ENCODE measurements around the gene TCF12. TPM values are rescaled to one million over a fixed set of nuclear protein-coding genes. Genes with fewer than 3 reads are reported as not detected.

Gene TCF12
- total RNA-seq, 1 experiment from 2014 or later: 76.7 TPM

- no peak for TF ChIP-seq CTCF (conservative IDR thresholded peaks at IDR 0.05)
- H3K27ac ChIP-seq (ENCODE audit: insufficient read length, low read depth, low read length): no peak overlapping the region
Observed at GRCh38 chr15:57095896-57096295, 177.5 kb downstream of the TCF12 start.

More at GRCh38 chr15:57095896-57096295, 177.5 kb downstream of the TCF12 start:
- Mint-ChIP-seq H3K36me3 (ENCODE audit: insufficient read depth in 1 of 3, low read depth in 3 of 3) (peaks cover 0 to 2% (median 0%) of the 10 kb centered on the region in 3 experiments; a peak in 3 of 7 replicates), H3K27ac (0 out of 7 replicates have a peak overlapping the region, but pooled peaks of 1 of the 3 experiments have one; percentile 46), H3K4me3 (no peak overlapping the region), H3K4me1 (peaks cover 12 to 20% of the 10 kb centered on the region in 2 experiments), H3K27me3 (ENCODE audit: low read depth) (no peaks in the 10 kb centered on the region), H3K9me3 (no peaks in the 10 kb centered on the region)
- Histone ChIP-seq H3K23ac (ENCODE audit: insufficient read length, low read depth, low read length) (no peak overlapping the region), H3K4ac (ENCODE audit: low read depth, low read length) (no peak overlapping the region), H3K4me2 (ENCODE audit: insufficient read depth, insufficient read length, low read length) (no peak overlapping the region), H2BK15ac (ENCODE audit: low read depth, low read length) (no peak overlapping the region), H3K56ac (ENCODE audit: insufficient read length, low read depth, low read length) (no peak overlapping the region), H3K14ac (ENCODE audit: insufficient read depth, low read length) (no peak overlapping the region), H3K79me2 (ENCODE audit: insufficient read depth, low read length) (no peaks in the 10 kb centered on the region), H4K91ac (ENCODE audit: insufficient read length, low read depth, low read length) (no peak overlapping the region), H4K8ac (replicated peaks; ENCODE audit: insufficient read length, low read depth, low read length) (no peak overlapping the region), H3T11ph (ENCODE audit: low read length) (no peak overlapping the region), H2BK20ac (ENCODE audit: low read depth, low read length, poor library complexity, severe bottlenecking) (no peak overlapping the region), H3K9me3 (ENCODE audit: control insufficient read depth, low read depth, low read length) (no peaks in the 10 kb centered on the region), H2BK12ac (ENCODE audit: insufficient read length, low read depth, low read length) (no peak overlapping the region), H3K9ac (ENCODE audit: extremely low read depth, insufficient read length, low read length) (no peak overlapping the region), H4K20me1 (ENCODE audit: control insufficient read depth, insufficient read depth, insufficient read length) (no peaks in the 10 kb centered on the region), H2BK120ac (ENCODE audit: low read depth, low read length, poor library complexity, severe bottlenecking) (no peak overlapping the region), H3K79me1 (ENCODE audit: insufficient read depth, low read depth, low read length, poor library complexity, severe bottlenecking) (no peaks in the 10 kb centered on the region), H3K18ac (ENCODE audit: insufficient read length, low read depth, low read length) (no peak overlapping the region), H2AFZ (ENCODE audit: low read length) (no peak overlapping the region), H2AK5ac (ENCODE audit: insufficient read length, low read length) (no peak overlapping the region), H3K4me1 (ENCODE audit: insufficient read depth, low read length) (peaks cover 4% of the 10 kb centered on the region; the same call in 1 of the 2 replicates), H4K5ac (ENCODE audit: insufficient read length, low read depth, low read length) (no peak overlapping the region), H3K27me3 (ENCODE audit: insufficient read depth, low read length) (no peaks in the 10 kb centered on the region), H2BK5ac (ENCODE audit: insufficient read length, low read length) (no peak overlapping the region), H3K23me2 (ENCODE audit: insufficient read length, low read depth, low read length, poor library complexity, severe bottlenecking) (no peaks in the 10 kb centered on the region)
- no peak for DNase-seq
- no CpG with 5 or more reads among the region's 4 CpGs for WGBS (ENCODE audit: extremely low coverage, insufficient read length, low lambda C conversion rate)

Data from H9 (cell line).